ACHN (cell line): ENCODE data around the gene POLR2L.
A peak's percentile ranks its signal among the peaks of the same experiment; 100 is the strongest.

Experiments used
- DNase-seq: peaks from one replicate; pipeline ENCODE4 v3.0.0-alpha.2; 2015
- in situ Hi-C: cut with HindIII; loops from 2 replicates; pipeline ENCODE4 v1.10.0; 2017; ENCODE audit warnings: low sequenced_read_pairs, low pct_ligation_motif_present, low pct_unique_long_range_greater_than_20kb

POLR2L gene

GRCh38 chr11:844693-845644 lies 2.6 kb upstream of the POLR2L start:
- peak; percentile 83 for DNase-seq
- in situ Hi-C loops = no loop called here

- peak; percentile 94 for DNase-seq
These were observed 1.7 kb upstream of the POLR2L start for GRCh38 chr11:843818-844692.

GRCh38 chr11:843086-843734 lies 881 bp upstream of the POLR2L start:
- in situ Hi-C loops = no loop called here
- no peak for DNase-seq

More at GRCh38 chr11:843818-844692, 1.7 kb upstream of the POLR2L start:
- in situ Hi-C loops = no loop called here

GRCh38 chr11:841981-842369 lies 354 bp downstream of the POLR2L start:
- in situ Hi-C loops = no loop called here
- no peak for DNase-seq

- DNase-seq = no peak
- in situ Hi-C loops = no loop called here
These were observed 2.3 kb downstream of the POLR2L start for GRCh38 chr11:839875-840617.

- in situ Hi-C loops = no loop called here
- no peak for DNase-seq
These were observed 3.1 kb downstream of the POLR2L start for GRCh38 chr11:839280-839623.

GRCh38 chr11:838441-839279 lies 3.7 kb downstream of the POLR2L start:
- DNase-seq = no peak
- in situ Hi-C loops = no loop called here

- DNase-seq = no peak
- in situ Hi-C loops = no loop called here
These were observed 4.4 kb downstream of the POLR2L start for GRCh38 chr11:837990-838307.

GRCh38 chr11:837189-837989 lies 4.9 kb downstream of the POLR2L start:
- in situ Hi-C loops = no loop called here
- DNase-seq = no peak

GRCh38 chr11:836700-837099 lies 5.6 kb downstream of the POLR2L start:
- in situ Hi-C loops = no loop called here
- DNase-seq = no peak

- DNase-seq = no peak
- in situ Hi-C loops = no loop called here
These were observed 6.1 kb downstream of the POLR2L start for GRCh38 chr11:836274-836673.

GRCh38 chr11:834371-835316 lies 7.7 kb downstream of the POLR2L start:
- DNase-seq = peak; percentile 93
- in situ Hi-C loops = no loop called here

- in situ Hi-C loops = no loop called here
- DNase-seq = no peak
These were observed 8.4 kb downstream of the POLR2L start for GRCh38 chr11:833849-834311.

GRCh38 chr11:833114-833791 lies 9.1 kb downstream of the POLR2L start:
- in situ Hi-C loops = no loop called here
- no peak for DNase-seq

GRCh38 chr11:832529-833113 lies 9.7 kb downstream of the POLR2L start, which contains the start of gene CD151:
TSS of gene CD151 (plus strand) at chr11:832952. CDS start at chr11:836070, 3,118 bp downstream.
- in situ Hi-C loops = no loop called here
- DNase-seq = peak; percentile 65
